Adrenal gland (tissue), 12 donors: Measurements from ENCODE around the gene STK35. TPM values are rescaled to one million over a fixed set of nuclear protein-coding genes. Genes with fewer than 3 reads are reported as not detected.
A peak's percentile ranks its signal among the peaks of the same experiment; 100 is the strongest.

Experiments
- DNase-seq, 7 donors: peaks; one replicate each; pipeline ENCODE4 v3.0.0-alpha.2; 2019 to 2020
- H3K27ac ChIP-seq, 5 donors: fragments of 200-600 bp; sonication (generic) in 4 of 5; 1 replicate in 3 of 5; 2 replicates in 2 of 5; pipeline versions ENCODE4 v1.5.1 to v1.8.0; 2016 to 2020; ENCODE audit warnings: mild to moderate bottlenecking in 1 of 5
- H3K27me3 ChIP-seq: fragments of 200-600 bp; 2 replicates; pipeline ENCODE4 v1.8.0; 2021
- H3K36me3 ChIP-seq, 2 donors: fragments of 200-600 bp; replicated peaks in 1 of 2; 1 replicate in 1 of 2; 2 replicates in 1 of 2; pipeline versions ENCODE4 v1.5.1 to v1.8.0; 2018 to 2022
- H3K4me1 ChIP-seq, 2 donors: fragments of 200-600 bp; replicated peaks in 1 of 2; 1 replicate in 1 of 2; 2 replicates in 1 of 2; pipeline versions ENCODE4 v1.5.1 to v1.8.0; 2018 to 2021
- H3K4me3 ChIP-seq, 4 donors: fragments of 200-600 bp; sonication (generic) in 3 of 4; one replicate each; pipeline ENCODE4 v1.5.1; 2016 to 2018
- H3K9me3 ChIP-seq, 3 donors: fragments of 200-600 bp; sonication (generic) in 1 of 3; replicated peaks in 1 of 3; 1 replicate in 2 of 3; 2 replicates in 1 of 3; pipeline versions ENCODE4 v1.5.1 to v1.8.0; 2016 to 2021
- POLR2A ChIP-seq, 2 donors: fragments of 450-650 bp; IDR thresholded peaks; one replicate each; pipeline ENCODE4 v1.6.1; 2017; ENCODE audit warnings: antibody characterized with exemption in 2 of 2, mild to moderate bottlenecking in 2 of 2, moderate library complexity in 1 of 2
- WGBS, 4 donors: extraction: QIAGEN DNeasy Blood & Tissue Kit in 2 of 4; methylation state at CpG; one replicate each; pipeline versions ENCODE4 v1.1.5 to v1.1.7; 2013 to 2017; 5-methylcytosine and 5-hydroxymethylcytosine counted together
- intact Hi-C, 2 donors: fragments of 100-400 bp; cut with DNase I; formaldehyde crosslinking; loops; one replicate each; pipeline versions ENCODE4 v1.14.1 to v1.15.0; 2022 to 2023
- polyA plus RNA-seq, 3 donors: library from polyadenylated mRNA; stranded (reverse); fragments of 200-250 nt in 2 of 3; fragments of 350-450 nt in 1 of 3; fragmentation: Illumina TruSeq in 1 of 3; extraction: RNeasy Lipid Tissue Mini Kit (QIAGEN cat#74804) in 1 of 3; gene quantifications; one replicate each; pipeline ENCODE4 v1.2.3, GENCODE V29; 2013 to 2014
- total RNA-seq, 9 donors: library from RNA; depleted of rRNA in 4 of 9; stranded (reverse); fragments of >200 nt in 4 of 9; fragments of 120-200 nt in 1 of 9; fragmentation: NEBNext Ultra II Directional in 1 of 9; extraction: Animal tissue kit (Norgen Biotek cat#: 25700) in 1 of 9; gene quantifications; one replicate each; pipeline versions ENCODE4 v1.1.0 to v1.2.4, GENCODE V29; 2013 to 2023
- TF ChIP-seq, protein P1 (sequence below), 6 experiments: fragments of 450-650 bp in 4 of 6; fragments of 200-600 bp in 2 of 6; sonication (generic) in 1 of 6; IDR thresholded peaks; 1 replicate in 5 of 6; 2 replicates in 1 of 6; pipeline versions ENCODE4 v1.5.1 to v1.8.0; 2016 to 2021; ENCODE audit warnings: antibody characterized with exemption in 6 of 6, mild to moderate bottlenecking in 2 of 6, moderate library complexity in 1 of 6
- donor health status: healthy with polysubstance abuse.
- donor health status: Bipolar disorder and iron deficiency.
- donor health status: DM: yes; HTN: yes; CAD: no.
- donor health status: DM: no; HTN: no; CAD: no.
- donor health status: DM: no; HTN: no; CAD: no.
- donor health status: DM: yes; HTN: yes; CAD: no.

Gene STK35
- total and polyA plus RNA-seq, 12 donors, result 7.2 to 32.8 (median 20.9) TPM

DNA sequence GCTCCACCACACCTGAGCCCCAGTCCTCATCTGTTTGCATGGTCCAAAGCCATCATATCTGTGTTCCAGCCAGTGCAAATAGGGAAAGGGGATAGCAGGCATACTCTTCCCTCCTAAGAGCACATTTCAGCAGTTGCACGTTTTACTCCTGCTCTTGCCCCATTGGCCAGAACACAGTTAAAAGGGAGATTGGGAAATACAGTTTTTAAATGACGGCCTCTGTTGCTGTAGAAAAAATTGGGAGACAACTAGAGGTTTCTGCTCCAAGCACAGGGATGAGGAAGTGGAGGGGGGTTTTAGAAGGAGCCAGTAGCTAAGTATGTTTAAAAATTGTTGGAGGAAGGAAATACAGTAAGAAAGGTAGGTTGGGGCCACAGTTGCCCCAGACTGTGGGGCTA is 14.6 kb upstream of the STK35 start:
- intact Hi-C loops, result loop anchor here in 1 of 2 donors (5.0 kb wide), 1 partner anchor 85 kb away; no protein-coding TSS in a partner anchor
- TF ChIP-seq POLR2A (IDR thresholded peaks at IDR 0.05), result no peak
- TF ChIP-seq, protein P1, sequence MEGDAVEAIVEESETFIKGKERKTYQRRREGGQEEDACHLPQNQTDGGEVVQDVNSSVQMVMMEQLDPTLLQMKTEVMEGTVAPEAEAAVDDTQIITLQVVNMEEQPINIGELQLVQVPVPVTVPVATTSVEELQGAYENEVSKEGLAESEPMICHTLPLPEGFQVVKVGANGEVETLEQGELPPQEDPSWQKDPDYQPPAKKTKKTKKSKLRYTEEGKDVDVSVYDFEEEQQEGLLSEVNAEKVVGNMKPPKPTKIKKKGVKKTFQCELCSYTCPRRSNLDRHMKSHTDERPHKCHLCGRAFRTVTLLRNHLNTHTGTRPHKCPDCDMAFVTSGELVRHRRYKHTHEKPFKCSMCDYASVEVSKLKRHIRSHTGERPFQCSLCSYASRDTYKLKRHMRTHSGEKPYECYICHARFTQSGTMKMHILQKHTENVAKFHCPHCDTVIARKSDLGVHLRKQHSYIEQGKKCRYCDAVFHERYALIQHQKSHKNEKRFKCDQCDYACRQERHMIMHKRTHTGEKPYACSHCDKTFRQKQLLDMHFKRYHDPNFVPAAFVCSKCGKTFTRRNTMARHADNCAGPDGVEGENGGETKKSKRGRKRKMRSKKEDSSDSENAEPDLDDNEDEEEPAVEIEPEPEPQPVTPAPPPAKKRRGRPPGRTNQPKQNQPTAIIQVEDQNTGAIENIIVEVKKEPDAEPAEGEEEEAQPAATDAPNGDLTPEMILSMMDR (IDR thresholded peaks at IDR 0.05), result no peak
- DNase-seq, result no peak
- 58 to 72% (median 65%) methylated on average over 2 of the region's 2 CpGs for WGBS, 4 donors
- no peaks in the 10 kb centered on the region for H3K9me3 ChIP-seq
- no peaks in the 10 kb centered on the region for H3K27me3 ChIP-seq
- H3K36me3 ChIP-seq, result no peaks in the 10 kb centered on the region
- no peak overlapping the region for H3K27ac ChIP-seq
- H3K4me3 ChIP-seq, result no peak overlapping the region
- no peaks in the 10 kb centered on the region for H3K4me1 ChIP-seq

DNA sequence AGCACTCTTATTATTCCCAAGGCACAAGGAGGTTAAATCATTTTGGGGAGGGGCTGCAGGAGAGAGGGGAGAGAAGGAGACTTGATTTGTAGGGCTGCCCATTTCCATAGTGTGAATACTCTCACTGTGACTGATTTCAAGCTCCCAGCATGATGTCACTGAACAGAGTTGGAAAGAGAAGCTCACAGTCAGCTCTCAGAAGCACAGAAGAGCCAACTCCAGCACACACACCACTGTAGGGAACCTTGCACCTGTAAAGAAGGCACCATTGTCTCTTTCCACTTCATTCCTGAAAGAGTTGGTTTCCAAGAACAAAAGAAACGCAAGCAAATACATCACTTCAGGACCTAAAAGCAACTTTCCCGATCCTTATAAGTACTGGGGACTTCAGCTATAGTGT is 12.7 kb upstream of the STK35 start:
- Histone ChIP-seq H3K27me3 (no peaks in the 10 kb centered on the region), H3K4me1 (no peaks in the 10 kb centered on the region), H3K27ac (no peak overlapping the region), H3K9me3 (no peaks in the 10 kb centered on the region), H3K4me3 (no peak overlapping the region), H3K36me3 (no peaks in the 10 kb centered on the region)
- intact Hi-C loops, result loop anchor here in 1 of 2 donors (5.0 kb wide), 1 partner anchor 83 kb away; no protein-coding TSS in a partner anchor
- 36 to 68% (median 53%) methylated on average over 2 of the region's 2 CpGs for WGBS, 4 donors
- no peak for TF ChIP-seq POLR2A (IDR thresholded peaks at IDR 0.05)
- TF ChIP-seq, protein P1 (IDR thresholded peaks at IDR 0.05), result no peak
- no peak for DNase-seq

DNA sequence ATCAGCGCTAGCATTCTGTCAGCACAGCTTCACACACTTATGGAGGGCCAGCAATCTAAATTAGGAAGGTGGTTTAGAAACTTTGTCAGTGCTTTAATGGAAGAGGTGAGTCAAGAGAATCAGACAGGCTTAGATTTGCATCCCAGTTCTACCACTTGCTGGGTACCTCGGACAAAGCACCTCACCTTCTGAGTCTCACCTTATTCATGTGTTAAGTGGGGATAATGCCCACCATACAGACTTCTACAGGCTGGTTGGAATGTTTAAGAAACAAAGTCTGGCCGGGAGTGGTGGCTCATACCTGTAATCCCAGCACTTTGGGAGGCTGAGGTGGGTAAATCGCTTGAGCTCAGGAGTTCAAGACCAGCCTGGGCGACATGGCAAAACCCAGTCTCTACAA is 12.2 kb upstream of the STK35 start:
- TF ChIP-seq POLR2A (IDR thresholded peaks at IDR 0.05), result no peak
- TF ChIP-seq, protein P1 (IDR thresholded peaks at IDR 0.05), result no peak
- Histone ChIP-seq H3K4me1 (no peaks in the 10 kb centered on the region), H3K36me3 (no peaks in the 10 kb centered on the region), H3K4me3 (no peak overlapping the region), H3K27me3 (no peaks in the 10 kb centered on the region), H3K9me3 (no peaks in the 10 kb centered on the region), H3K27ac (no peak overlapping the region)
- intact Hi-C loops, result loop anchor here in 1 of 2 donors (5.0 kb wide), 1 partner anchor 83 kb away; no protein-coding TSS in a partner anchor
- 62 to 77% (median 69%) methylated on average over 5 of the region's 5 CpGs for WGBS, 4 donors
- DNase-seq, result no peak

DNA sequence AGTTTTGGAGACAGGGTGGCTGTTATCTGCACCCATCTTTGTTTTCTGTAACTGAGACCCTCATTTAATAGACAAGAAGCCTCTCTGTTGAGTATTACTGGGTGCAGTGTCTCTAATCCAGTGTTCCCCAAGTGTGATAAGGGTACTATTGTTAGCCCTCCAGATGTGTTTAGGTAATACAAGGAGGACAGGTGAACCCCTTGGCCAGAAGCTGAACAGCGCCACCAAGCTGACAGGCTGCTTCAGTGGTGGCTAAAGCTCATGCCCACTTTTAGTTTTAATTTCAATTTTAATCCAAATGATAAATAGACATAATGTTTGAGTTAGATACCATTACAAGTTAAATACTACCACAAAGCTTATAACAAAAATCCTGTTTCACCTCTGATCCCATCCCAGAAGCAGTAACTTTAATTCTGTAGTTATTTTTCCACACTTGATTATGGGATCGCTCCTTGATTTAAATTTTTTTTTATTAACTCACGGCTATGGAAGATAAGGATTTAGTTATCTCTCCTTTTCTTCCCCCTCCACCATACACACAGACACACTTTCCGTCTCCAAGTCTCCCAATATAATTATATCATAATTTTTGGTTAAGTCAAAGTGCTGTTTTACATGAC is 8.4 kb upstream of the STK35 start:
- DNase-seq, result no peak
- no peaks in the 10 kb centered on the region for H3K9me3 ChIP-seq
- H3K27me3 ChIP-seq, result no peaks in the 10 kb centered on the region
- H3K4me3 ChIP-seq, result no peak overlapping the region
- no peaks in the 10 kb centered on the region for H3K4me1 ChIP-seq
- H3K36me3 ChIP-seq, result no peaks in the 10 kb centered on the region
- 48 to 54% (median 49%) methylated on average over 4 of the region's 4 CpGs for WGBS, 4 donors
- TF ChIP-seq, protein P1 (IDR thresholded peaks at IDR 0.05), result peak in 5 of 6 experiments; percentile 15 to 50 (median 32)
- TF ChIP-seq POLR2A (IDR thresholded peaks at IDR 0.05), result no peak
- intact Hi-C loops, result loop anchor here in 1 of 2 donors (5.0 kb wide), 1 partner anchor 79 kb away; no protein-coding TSS in a partner anchor
- H3K27ac ChIP-seq, result no peak overlapping the region
